Nucleus accumbens (tissue), 56 donors: ENCODE measurements around the gene C1orf159.
A peak's percentile ranks its signal among the peaks of the same experiment; 100 is the strongest.

Experiments used
- DNase-seq, 56 donors: peaks; one replicate each; lab custom pipeline; 2025; lab: John Stamatoyannopoulos, UW

The C1orf159 gene

GRCh38 chr1:1044455-1045078, 71.3 kb downstream of the C1orf159 start:
- no peak for DNase-seq

DNA sequence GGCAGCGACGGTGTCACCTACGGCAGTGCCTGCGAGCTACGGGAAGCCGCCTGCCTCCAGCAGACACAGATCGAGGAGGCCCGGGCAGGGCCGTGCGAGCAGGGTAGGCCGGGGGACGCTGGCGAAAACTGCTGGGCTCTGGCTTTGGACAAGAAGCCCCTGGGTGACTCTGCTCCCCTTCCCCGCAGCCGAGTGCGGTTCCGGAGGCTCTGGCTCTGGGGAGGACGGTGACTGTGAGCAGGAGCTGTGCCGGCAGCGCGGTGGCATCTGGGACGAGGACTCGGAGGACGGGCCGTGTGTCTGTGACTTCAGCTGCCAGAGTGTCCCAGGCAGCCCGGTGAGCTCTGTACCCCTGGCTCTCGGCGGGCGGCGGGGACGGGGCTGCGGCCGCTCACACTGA, 72.0 kb downstream of the C1orf159 start:
- DNase-seq, result no peak

- DNase-seq, result no peak
These were observed 72.5 kb downstream of the C1orf159 start for GRCh38 chr1:1043411-1043810.

DNA sequence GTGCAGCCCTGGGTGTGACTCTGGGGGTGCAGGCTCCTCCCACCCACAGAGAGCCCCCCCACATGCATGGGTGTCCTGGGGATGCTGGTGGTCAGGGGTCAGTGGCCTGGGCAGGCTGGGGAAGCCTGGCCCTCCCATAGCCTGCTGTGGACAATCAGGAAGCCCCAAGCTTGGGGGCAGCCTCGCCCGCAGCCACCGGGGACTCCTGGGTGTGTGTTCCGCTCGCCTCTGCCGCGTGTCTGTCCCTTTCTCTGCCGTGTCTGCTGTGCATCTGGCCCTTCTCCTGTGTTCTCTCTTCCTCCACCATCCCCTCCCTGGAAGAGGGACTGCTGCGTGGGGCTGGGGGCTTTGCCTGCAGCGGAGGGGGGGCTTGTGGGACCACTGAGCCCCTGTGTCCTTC, 73.1 kb downstream of the C1orf159 start:
- no peak for DNase-seq

DNA sequence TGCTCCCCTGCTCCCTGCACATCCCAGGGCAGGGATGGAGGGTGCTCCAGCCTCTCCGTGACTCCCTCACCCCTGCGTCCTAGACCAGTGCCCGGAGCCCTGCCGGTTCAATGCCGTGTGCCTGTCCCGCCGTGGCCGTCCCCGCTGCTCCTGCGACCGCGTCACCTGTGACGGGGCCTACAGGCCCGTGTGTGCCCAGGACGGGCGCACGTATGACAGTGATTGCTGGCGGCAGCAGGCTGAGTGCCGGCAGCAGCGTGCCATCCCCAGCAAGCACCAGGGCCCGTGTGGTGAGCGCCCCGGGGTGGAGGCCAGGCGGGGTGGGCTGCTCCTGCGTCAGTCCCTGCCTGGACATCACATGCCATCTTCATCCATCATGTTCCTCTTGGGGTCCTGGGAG, 74.0 kb downstream of the C1orf159 start:
- DNase-seq, result no peak

DNA sequence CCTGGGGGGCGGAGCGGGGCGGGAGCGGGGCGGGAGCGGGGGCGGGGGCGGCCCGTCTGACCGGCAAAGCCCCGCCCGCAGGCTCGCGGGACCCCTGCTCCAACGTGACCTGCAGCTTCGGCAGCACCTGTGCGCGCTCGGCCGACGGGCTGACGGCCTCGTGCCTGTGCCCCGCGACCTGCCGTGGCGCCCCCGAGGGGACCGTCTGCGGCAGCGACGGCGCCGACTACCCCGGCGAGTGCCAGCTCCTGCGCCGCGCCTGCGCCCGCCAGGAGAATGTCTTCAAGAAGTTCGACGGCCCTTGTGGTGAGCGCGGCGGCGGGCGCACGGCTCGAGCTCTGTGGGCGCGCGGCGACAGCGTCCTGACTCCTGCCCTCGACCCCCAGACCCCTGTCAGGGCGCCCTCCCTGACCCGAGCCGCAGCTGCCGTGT, 74.8 kb downstream of the C1orf159 start:
- peak in 1 of 56 donors; percentile 57 for DNase-seq

- DNase-seq, result peak in 50 of 56 donors; percentile 18 to 85 (median 66)
These were observed 75.6 kb downstream of the C1orf159 start for GRCh38 chr1:1040004-1040991.

- DNase-seq, result no peak
These were observed 76.6 kb downstream of the C1orf159 start for GRCh38 chr1:1039145-1039910.

- DNase-seq, result no peak
These were observed 77.2 kb downstream of the C1orf159 start for GRCh38 chr1:1038694-1039093.

DNA sequence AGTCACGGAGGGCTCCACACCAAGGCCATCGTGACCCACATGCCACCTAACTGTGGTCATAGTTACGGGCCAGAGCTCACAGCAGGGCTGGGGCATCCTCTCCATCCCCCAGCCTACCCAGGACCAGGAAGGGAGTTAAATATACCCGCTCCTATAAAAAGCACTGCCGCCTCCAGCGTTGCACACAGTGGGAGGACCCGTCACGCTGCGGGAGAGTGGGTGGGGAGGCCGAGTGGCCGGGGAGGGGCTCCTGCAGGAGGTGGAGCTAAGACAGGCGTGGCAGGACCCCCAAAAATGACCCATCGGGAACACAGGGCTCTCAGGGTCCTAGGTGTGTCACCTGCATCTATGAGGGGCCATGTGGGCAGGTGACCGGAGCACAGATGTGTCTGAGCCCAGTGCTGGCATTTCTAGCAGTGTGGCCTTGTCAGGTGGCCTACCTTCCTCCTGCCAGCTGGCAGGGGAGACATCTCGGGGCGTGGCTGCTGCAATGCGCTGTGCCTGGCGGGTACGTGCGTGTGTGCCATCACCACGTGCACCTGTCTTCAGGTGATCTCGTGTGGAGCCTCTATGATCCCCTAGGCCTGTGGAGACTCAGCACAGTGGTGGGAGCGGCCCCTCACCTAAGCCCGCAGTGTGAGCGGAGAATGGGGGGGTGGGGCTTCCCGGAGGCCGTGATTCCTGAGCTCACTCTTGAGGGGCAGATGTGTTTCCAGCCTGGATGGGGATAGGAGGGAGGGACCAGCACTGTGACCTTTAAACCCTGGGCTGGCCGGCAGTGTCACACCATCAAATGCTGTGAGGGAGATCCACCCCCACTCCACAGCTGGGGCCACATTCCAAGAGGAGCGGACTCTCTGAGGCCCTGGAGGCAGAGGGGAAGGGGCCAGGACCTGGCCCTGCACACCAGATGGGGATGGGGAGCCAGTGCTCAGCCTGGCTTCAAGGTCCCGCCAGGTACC, 78.2 kb downstream of the C1orf159 start:
- DNase-seq, result peak in 2 of 56 donors; percentile 23 to 38

DNA sequence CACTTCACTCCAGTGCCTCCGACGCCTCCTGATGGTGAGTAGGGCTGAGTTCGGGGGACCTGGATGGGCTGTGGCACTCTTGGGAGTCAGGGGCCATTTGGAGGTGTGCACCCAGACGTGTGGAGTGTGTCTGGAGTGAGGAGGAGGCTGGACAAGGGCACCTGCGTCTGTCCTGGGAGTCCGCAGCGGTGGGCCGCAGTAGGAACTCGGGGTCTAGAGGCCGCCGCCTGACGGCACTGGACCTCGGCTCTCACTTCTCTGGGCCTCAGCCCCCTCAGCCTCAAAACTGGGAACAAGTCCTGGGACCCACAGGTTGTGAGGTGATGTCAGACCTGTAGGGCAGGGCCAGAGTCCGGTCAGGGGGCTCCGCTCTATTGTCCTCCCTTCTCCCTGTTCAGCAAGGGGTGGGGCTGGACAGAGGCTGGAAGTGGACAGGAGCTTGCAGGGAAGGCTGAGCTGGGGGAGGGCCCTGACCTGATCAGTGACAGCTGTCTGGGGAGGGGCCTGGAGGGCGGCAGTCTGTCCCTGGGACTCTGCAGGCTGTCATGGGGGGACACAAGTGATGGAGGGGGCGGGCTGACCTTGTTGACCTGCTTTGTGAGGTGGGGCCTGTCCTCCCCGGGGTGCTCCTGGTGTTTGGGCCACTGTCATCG, 80.5 kb downstream of the C1orf159 start:
- no peak for DNase-seq

DNA sequence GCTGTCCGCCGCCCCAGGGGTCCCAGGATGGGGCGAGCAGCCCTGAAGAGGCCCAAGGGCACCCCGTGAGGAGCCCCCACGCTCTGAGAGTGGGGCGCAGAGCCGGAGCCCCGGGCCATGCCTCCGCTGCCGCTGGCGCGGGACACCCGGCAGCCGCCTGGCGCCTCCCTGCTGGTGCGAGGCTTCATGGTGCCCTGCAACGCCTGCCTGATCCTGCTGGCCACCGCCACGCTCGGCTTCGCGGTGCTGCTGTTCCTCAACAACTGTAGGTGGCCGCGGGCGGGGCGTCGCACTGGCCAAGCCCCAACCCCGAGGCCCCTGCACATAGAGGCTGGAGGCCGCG, 81.5 kb downstream of the C1orf159 start:
- DNase-seq, result no peak

DNA sequence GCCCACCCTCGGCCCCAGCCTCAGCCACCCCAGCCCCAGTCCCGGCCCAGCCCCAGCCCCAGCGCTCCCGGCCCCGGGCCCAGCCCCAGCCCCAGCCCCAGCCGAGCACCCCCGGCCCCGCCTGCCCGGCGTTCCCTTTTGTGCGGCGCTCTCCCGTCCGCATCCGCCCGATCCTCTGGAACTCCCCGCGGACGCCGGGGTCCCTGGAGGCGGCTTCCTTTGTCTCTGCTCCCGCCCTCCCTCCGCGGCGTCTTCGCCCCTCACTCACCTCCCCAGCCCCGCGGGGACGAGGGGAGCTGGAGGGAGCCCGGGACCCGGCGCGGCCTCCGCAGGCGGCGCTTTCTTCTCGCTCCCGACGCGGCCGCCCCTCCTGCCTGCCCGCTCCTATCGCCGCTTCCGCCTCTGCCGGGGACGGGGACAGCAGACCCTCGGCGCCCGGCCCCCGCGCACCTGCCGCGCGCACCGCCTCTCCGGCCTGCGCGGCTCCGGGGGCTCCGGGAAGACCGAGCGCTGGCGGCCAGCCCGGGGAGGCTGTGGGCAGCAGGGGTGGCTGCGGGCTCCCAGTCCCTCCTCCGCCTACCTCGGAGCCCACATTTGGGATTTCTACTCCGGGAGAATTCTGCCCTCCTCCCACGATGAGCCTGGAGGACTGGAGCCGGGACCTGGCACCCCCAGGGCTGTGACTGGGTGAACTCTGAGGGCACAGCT, 82.0 kb downstream of the C1orf159 start:
- DNase-seq, result no peak

DNA sequence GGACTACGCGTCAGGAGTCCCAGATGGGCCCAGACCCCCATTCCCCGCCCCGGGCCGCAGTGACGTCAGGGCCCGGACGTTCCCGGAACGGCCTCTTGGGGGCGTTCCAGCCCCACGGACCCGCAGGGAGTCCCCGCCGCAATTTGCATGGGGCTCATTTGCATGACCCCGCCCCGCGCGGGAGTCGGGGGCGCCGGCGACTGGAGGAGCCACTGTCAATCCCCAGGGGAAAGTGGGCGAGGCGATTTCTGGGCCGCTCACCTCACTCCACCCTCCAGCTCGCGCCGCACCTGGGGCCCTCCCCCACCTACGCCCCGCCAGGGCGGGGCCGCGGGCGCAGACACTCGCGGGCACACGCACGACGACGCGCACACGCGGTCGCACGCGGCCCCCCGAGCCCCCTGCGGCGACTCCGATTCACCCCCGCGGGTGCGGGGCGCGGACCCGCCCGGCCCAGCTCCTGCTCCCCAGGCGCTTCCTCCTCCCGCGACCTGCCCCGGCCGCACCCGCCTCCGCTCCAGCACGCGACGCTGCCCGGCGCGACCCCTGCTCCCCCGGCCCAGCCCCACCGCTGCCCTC, 82.8 kb downstream of the C1orf159 start:
- peak in 53 of 56 donors; percentile 29 to 94 (median 78) for DNase-seq

- peak in 18 of 56 donors; percentile 15 to 68 (median 39) for DNase-seq
These were observed 83.5 kb downstream of the C1orf159 start for GRCh38 chr1:1032424-1032823.
